ENCODE results near the gene CAVIN1.
"Not testable (repeated sequence)": the region's sequence is repeated elsewhere in the genome, so short reads cannot be mapped to it uniquely, and the experiment has no call there.

Gene CAVIN1

DNA sequence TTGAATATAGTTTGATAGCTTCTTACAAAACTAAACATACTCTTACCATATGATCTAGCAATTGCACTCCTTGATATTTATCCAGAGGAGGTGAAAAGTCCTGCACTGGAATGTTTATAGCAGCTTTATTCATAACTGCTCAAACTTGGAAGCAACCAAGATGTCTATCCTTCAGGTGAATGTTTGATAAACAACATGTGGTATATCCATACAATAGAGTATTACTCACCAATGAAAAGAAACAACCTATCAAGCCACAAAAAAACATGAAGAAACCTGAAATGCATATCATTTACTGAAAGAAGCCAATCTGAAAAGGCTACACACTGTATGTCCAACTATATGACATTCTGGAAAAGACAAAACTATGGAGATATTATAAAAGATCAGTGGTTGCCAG is 50.9 kb downstream of the CAVIN1 start:
- no peak for DNase-seq

DNA sequence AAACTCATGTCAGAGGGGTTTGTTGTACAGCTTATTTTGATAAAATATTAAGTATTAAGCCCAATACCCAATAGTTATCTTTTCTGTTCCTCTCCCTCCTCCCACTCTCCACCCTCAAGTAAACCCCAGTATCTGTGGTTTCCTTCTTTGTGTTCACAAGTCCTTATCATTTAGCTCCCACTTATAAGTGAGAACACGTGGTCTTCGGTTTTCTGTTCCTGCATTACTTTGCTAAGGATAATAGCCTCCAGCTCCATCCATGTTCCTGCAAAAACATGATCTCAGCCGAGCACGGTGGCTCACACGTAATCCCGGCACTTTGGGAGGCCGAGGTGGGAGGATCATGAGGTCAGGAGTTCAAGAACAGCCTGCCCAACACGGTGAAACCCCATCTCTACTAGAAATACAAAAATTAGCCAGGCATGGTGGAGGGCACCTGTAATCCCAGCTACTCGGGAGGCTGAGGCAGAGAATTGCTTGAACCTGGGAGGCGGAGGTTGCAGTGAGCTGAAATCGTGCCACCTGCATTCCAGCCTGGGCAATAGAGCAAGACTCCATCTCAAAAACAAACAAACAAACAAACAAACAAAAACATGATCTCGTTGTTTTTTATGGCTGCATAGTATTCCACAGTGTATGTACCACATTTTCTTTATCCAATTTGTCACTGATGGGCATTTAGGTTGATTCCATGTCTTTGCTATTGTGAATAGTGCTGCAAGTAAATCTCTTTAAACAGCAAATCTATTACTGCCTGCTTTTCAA is 54.1 kb downstream of the CAVIN1 start:
- DNase-seq, result not testable (repeated sequence)

DNA sequence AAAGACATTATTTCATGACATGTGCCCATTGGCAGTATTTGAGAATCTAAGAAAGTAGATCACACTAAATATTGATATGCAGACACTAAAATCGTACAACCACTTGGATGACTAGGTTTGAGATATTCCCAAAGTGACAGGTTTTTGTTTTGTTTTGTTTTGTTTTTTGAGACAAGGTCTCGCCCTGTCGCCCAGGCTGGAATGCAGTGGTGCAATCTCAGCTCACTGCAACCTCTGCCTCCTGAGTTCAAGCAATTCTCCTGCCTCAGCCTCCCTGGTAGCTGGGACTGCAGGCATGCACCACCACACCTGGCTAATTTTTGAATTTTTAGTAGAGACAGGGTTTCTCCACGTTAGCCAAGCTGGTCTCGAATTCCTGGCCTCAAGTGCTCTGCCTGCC is 54.7 kb downstream of the CAVIN1 start:
- DNase-seq, result not testable (repeated sequence)

DNA sequence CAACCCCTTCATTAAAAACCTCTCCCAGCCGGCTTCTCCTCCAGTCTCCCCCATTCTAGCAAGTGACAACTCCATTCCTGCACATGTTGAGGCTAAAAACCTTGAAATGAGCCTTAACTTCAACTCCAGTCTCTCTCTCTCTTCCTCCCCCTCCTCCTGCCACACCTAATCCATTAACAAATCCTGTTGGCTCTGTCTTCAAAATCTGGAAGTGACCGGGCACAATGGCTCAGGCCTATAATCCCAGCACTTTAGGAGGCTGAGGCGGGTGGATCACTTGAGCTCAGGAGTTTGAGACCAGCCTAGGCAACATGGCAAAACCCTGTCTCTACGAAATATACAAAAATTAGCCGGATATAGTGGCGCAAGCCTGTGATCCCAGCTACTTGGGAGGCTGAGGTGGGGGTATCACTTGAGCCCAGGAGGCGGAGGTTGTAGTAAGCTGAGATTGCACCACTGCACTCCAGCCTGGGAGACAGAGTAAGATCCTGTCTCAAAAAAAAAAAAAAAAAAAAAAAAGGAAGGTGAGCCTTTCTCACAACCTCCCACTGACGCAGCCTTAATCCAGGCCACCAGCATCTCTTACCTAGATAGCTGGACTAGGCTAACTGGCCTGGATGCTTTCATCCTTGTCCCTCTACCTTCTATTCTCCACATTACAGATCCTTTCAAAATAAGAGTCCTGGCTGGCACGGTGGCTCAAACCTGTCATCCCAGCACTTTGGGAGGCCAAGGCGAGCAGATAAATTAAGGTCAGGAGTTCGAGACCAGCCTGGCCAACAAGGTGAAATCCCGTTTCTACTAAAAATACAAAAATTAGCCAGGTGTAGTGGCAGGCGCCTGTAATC is 56.7 kb downstream of the CAVIN1 start:
- DNase-seq, result not testable (repeated sequence)

DNA sequence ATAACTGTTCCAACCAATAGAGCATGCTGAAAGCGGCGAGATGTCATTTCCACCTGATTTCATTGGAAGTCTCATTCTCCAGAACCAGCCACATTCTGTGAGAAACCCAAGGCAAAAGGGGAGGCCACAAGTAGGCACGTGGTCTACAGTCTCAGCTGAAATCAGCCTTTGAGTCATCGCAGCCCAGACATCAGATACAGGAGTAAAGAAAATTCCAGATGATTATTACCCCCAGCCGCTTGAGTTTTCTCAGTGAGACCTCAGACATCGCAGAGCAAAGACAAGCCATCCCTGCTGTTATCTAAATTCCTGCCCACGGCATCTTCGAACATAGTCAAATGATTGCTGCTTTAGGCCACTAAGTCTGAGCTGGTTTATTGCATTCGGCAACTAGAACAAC is 57.9 kb downstream of the CAVIN1 start:
- DNase-seq, result no peak

DNA sequence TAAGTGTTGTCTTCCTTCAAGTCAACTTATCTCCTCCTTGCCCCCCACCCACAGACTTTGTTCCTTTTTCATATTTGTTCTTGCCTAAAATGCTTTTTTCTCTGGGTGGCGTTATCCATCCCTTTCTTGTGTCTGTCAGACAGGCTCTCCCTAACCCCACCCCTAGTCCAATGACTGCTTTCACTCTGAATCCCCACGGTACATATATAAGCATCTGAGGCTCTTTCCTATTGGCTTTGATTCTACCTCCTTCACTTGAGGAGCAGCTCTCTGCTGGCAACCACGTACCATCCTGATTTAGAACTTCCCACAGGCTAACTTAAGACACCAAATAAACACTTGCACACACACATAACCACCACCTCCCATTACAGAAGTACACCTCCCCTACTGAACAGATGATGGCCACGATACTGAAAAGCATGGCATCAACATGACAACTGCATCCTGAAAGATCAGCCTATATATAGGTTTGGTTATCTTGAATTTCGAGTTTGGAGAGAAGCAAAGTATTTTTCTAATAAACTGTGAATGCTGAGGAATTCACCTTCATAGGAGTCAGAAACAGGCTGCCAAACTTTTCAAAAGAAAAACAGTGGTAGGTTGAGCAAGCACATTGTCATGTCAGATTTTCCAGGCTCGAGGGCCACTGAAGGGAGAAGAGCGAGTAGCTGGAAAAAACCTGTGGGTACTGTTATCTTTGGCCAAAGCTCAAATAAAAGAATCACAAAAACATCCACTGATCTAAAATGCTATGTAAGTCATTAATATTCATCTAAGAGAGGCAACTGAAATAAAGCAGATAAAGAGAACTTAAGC is 59.1 kb downstream of the CAVIN1 start:
- no peak for DNase-seq

DNA sequence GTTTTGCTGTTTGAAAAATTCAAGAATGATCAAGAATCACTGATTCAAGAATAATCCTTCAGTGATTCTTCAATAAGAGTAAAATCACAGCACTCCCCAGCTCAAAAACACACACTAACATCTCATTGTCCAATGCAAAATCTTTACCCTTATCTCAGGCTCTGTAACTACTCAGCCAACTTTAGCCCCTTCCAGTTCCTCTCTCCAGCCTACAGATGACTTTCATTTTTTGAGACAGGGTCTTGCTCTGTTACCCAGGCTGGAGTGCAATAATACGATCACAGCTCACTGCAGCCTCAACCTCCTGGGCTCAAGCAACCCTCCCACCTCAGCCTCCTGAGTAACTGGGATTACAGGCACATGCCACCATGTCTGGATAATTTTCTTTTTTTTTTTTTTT is 59.8 kb downstream of the CAVIN1 start:
- no peak for DNase-seq

DNA sequence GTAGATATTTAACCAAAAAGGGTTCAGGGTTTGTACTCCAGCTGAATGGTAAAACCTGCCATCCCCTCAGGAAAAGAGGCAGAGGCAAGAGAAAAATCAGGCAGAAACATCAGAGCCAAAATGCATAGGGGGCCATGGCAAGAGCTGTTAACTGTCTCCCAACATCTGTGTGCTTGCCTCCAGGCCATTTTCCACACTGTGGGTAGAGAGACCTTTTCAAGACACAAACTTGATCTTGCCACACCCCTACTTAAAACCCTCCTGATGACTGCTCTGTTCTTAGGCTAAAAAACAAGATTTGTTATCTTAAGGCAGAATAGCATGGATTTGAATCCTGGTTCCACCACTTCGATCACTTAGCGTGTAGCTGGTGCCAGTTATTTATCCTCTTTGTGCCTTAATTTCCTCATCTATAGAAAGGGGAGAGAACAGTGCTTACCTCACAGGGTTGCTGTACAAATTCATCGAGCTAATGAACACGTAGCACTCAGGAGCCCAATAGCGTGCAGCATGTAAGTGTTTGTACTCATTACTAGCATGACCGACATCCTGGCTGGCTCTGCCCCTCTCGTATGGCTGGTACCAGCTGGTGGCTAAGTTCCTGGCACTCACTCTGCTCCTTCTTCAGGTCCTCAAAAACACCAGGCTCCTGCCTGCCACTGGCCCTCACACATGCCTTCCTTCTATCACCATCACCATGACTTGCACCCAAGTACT is 60.7 kb downstream of the CAVIN1 start:
- no peak for DNase-seq

DNA sequence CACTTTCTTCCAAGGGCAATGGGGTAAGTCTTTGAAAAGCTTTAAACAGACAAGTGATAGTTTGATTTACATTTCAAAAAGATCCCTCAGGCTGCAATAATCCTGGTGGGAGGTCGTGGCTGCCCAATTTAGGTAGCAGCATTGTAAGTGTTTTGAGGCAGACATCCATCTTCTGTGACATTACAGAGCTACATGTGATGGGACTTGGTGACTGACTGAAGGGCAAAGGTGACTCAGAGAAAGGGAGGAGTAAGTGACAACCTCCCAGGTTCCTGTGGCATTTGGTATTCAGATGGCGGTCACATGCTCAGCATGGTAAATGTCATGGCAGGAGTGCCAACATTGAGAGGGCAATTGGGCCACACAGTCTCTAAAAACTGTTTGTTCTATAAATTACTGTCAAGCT is 61.3 kb downstream of the CAVIN1 start:
- no peak for DNase-seq

DNA sequence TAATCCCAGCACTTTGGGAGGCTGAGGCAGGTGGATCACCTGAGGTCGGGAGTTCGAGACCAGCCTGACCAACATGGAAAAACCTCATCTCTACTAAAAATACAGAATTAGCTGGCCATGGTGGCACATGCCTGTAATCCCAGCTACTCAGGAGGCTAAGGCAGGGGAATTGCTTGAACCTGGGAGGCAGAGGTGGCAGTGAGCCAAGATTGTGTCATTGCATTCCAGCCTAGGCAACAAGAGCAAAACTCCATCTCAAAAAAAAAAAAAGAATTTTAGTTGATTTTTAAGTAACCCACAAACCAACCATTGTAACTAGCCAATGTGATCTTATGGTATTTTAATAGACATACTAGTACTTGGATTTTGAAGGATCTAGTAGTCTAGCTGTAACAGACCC is 62.7 kb downstream of the CAVIN1 start:
- not testable (repeated sequence) for DNase-seq

DNA sequence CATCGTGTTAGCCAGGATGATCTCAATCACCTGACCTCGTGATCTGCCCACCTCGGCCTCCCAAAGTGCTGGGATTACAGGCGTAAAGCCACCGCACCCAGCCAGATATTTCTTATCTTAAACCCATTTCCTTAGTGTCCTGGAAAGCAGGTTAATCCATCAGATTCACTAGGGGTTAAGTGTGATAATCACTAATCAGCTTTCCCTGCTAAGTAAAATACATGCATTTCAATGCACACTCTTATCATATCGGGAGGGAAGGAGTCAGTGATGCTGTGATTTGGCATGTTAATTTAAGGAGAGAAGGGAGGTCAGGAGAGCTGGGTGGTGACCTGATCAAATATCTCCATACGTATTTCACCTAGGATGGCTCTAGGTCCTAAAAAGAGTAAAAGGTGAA is 63.9 kb downstream of the CAVIN1 start:
- DNase-seq, result no peak

DNA sequence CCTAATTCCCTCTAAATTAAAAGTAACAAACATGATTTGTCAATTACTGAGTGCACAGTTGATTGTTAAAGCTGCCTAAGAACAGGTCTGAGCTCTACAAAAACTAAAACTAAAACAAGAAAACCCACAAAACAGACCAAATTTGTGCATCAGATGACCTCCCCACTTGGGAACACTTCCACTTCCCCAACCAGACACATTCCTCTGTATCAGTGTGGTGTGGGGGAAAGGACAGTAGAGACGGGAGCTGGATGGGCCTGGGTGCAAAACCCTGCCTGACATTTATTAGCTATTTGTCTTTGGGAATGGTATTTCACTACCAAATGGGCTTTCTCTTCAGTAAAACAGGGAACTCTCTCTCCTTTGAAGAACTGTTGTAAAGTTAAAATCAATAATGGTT is 64.6 kb downstream of the CAVIN1 start:
- no peak for DNase-seq

DNA sequence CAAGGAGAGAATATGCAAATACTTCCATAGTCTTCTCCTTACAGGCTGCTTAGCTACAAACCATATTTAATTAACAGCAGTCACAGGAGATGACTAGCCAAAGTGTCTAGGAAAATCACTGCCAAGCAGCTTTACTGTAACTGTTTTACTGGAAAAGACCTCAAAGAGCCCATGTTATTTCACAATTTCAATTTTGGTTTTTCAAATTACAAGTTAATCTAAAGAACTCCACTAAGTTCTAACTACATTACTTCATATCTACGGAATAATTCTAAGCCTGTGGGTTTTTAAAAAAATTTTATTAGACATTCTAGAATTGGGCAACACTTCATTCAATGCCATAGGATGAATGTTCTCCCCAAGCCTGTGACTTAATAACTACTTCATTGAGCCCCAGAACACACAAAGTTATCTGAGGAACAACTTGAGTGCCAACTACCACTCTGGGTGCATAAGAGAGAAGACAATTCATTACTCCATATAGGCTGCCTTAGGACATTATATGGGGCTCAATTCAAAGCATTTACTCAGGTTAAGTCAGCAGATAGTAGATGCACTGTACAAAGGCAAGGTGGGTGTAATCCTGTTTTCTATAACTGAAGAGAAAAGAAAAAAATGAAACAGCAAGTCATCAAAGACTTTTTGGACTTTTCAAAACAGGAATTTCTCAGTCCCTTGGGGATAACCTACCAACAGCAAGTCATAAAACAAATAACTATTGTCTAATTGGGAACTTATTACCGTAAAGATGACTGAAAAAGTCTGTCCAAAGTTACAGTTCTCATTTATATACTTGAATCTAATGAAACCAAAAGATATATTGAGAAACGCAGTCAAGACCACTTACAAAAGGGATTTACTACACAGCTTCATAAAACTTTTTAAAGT is 67.9 kb downstream of the CAVIN1 start:
- no peak for DNase-seq

All from bone marrow (tissue), 2 donors.